SJCRH30 (cell line): Measurements from ENCODE around the gene KCNK13. TPM values are rescaled to one million over a fixed set of nuclear protein-coding genes. Genes with fewer than 3 reads are reported as not detected.

Experiments used
- total RNA-seq: library from RNA; depleted of rRNA; stranded (reverse); fragments of >200 nt; shearing (Covaris generic); gene quantifications from 2 replicates; pipeline ENCODE4 v1.2.3, GENCODE V29; 2014; rRNA removed

The KCNK13 gene
- total RNA-seq, 1 experiment from 2014 or later, result 2.0 TPM

Other genes with a start within 250 kb of the KCNK13 start
- 14.8 and 15.3 TPM in 2 replicates for gene EFCAB11, start 107.3 kb upstream of the KCNK13 start, total RNA-seq
- 54.0 and 58.5 TPM in 2 replicates for gene TDP1, start 106.1 kb upstream of the KCNK13 start, total RNA-seq
- 172 and 173 TPM in 2 replicates for gene PSMC1, start 194.6 kb downstream of the KCNK13 start, total RNA-seq